Activated B cell treated with CpG ODN at 0.5 μM for 24 hours (primary cell): ENCODE results near the gene XIRP1. TPM values are rescaled to one million over a fixed set of nuclear protein-coding genes. Genes with fewer than 3 reads are reported as not detected.

Experiments used
- ATAC-seq: fragments of 200-7000 bp; cut with Tn5 transposase; one replicate; pipeline ENCODE4 v1.10.0; 2021; ENCODE audit warnings: low read depth, mild to moderate bottlenecking, moderate library complexity
- CTCF ChIA-PET: fragments of 350-600 bp; sonication (Branson Sonifier 250); formaldehyde crosslinking; loops from one replicate; lab custom pipeline; 2021; ENCODE audit warnings: antibody characterized with exemption; lab: Charles Lee
- POLR2A ChIA-PET: fragments of 350-600 bp; sonication (Branson Sonifier 250); formaldehyde crosslinking; loops from one replicate; lab custom pipeline; 2021; ENCODE audit warnings: antibody characterized with exemption; lab: Charles Lee
- DNase-seq: peaks from one replicate; pipeline ENCODE4 v3.0.0; 2022
- H3K27ac Mint-ChIP-seq: one replicate; pipeline ENCODE4 v1.8.0; 2020; ENCODE audit warnings: mixed read lengths
- H3K27me3 Mint-ChIP-seq: one replicate; pipeline ENCODE4 v1.8.0; 2021; ENCODE audit warnings: mixed read lengths
- H3K36me3 Mint-ChIP-seq: one replicate; pipeline ENCODE4 v1.8.0; 2021; ENCODE audit warnings: low read depth, mixed read lengths
- H3K4me1 Mint-ChIP-seq: one replicate; pipeline ENCODE4 v1.8.0; 2021; ENCODE audit warnings: mixed read lengths
- H3K4me3 Mint-ChIP-seq: one replicate; pipeline ENCODE4 v1.8.0; 2020; ENCODE audit warnings: mild to moderate bottlenecking, mixed read lengths
- H3K9me3 Mint-ChIP-seq: one replicate; pipeline ENCODE4 v1.8.0; 2020; ENCODE audit warnings: mixed read lengths
- CTCF ChIP-seq: fragments of 200-600 bp; IDR thresholded peaks from one replicate; pipeline ENCODE4 v1.8.0; 2022; ENCODE audit warnings: antibody characterized with exemption, mild to moderate bottlenecking
- intact Hi-C: fragments of 100-400 bp; cut with micrococcal nuclease; formaldehyde crosslinking; loops from one replicate; pipeline ENCODE4 v1.15.1; 2024
- total RNA-seq: library from RNA; stranded (reverse); gene quantifications from 2 replicates; pipeline ENCODE4 v1.2.3, GENCODE V29; 2022

XIRP1 gene
- total RNA-seq, 1 donor from 2014 or later: 0.60 TPM

DNA sequence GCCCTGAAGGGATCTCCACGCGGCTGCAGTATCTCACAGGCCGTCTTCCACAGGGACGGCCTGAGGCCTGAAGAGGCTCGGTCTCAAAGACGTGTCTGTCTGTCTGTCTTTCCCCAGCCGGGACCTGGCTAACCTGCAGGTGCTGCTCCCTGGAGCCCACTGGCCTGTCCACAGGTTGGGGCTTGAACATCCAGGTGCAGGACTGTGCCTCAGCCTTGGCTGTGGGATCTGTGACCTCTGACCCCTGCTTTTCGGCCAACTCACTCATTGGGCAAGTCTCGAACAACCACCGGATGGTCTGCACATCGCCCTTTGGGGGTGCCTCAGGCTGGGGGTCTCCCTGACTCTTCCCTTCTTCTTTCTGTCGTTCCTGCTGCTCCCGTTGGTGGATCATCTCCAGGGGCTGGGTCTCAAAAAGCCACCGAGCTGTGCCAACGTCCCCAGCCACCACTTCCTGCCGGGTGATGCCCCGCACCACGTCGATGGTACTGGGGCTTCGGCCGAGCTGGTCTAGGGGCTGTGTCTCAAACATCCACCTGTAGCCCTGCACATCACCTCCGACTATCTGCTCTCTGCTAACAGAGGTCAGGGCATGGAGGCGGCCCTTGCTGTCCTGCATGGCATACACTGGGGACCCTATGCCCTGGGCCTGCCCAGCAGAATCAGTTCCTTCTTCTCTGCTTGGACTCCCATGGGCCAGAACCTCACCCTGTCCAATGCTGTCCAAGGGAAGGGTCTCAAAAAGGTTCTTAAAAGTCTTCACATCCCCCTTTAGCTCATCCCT is 4.8 kb downstream of the XIRP1 start:
- ChIA-PET POLR2A (interaction anchor here (1.0 to 1.3 kb wide), 2 partner anchors 10 to 101 kb away, joined by 3 read pairs; no protein-coding TSS in a partner anchor), CTCF (interaction anchor here (1.6 to 14.8 kb wide), 4 partner anchors 22 to 190 kb away, joined by 5 to 585 read pairs (median 28); partner anchors contain the start of gene TTC21A)
- intact Hi-C loops: no loop called here
- Mint-ChIP-seq H3K27me3 (no peaks in the 10 kb centered on the region), H3K4me1 (peaks cover 14% of the 10 kb centered on the region), H3K4me3 (no peak overlapping the region), H3K27ac (no peak overlapping the region), H3K36me3 (no peaks in the 10 kb centered on the region), H3K9me3 (no peaks in the 10 kb centered on the region)
- ATAC-seq (no peak), DNase-seq (no peak)
- TF ChIP-seq CTCF: no peak

DNA sequence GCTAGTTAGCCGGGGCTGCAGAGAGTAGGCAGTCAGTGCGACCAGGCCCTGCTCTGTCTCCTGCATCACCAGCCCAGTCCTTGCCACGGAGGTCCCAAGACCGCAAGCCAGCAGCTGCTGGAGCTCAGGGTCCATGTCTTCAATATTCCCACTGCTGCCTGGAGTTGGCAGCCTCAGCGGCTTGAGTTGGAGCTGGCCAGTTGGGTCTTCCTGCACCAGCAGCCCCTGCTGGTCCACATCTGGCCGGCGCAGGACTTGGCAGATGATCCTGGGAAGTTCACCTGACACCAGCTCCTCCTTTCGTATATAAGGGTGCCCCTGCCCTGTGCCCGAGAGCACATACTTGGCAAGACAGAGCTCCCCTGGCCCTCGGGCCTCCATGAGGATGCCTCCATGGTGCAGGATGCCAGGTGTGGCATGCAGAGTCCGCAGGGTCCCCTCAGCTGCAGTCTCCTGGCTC is 5.7 kb downstream of the XIRP1 start:
- Mint-ChIP-seq H3K27me3 (no peaks in the 10 kb centered on the region), H3K27ac (no peak overlapping the region), H3K9me3 (no peaks in the 10 kb centered on the region), H3K4me1 (peaks cover 8% of the 10 kb centered on the region), H3K4me3 (no peak overlapping the region), H3K36me3 (no peaks in the 10 kb centered on the region)
- ChIA-PET POLR2A (interaction anchor here (1.0 to 1.3 kb wide), 2 partner anchors 9 to 102 kb away, joined by 3 read pairs; no protein-coding TSS in a partner anchor), CTCF (interaction anchor here (0.6 to 14.8 kb wide), 2 partner anchors 22 to 104 kb away, joined by 3 to 585 read pairs; no protein-coding TSS in a partner anchor)
- DNase-seq (no peak), ATAC-seq (no peak)
- TF ChIP-seq CTCF: no peak
- intact Hi-C loops: no loop called here

- ChIA-PET POLR2A (interaction anchor here (1.0 to 1.3 kb wide), 2 partner anchors 8 to 102 kb away, joined by 3 read pairs; no protein-coding TSS in a partner anchor), CTCF (interaction anchor here (14.8 kb wide), 1 partner anchor 104 kb away, joined by 585 read pairs; no protein-coding TSS in a partner anchor)
- TF ChIP-seq CTCF: no peak
- H3K4me1 Mint-ChIP-seq: peaks cover 11% of the 10 kb centered on the region
- DNase-seq (no peak), ATAC-seq (no peak)
- H3K27ac Mint-ChIP-seq: no peak overlapping the region
- H3K36me3 Mint-ChIP-seq: no peaks in the 10 kb centered on the region
- H3K9me3 Mint-ChIP-seq: no peaks in the 10 kb centered on the region
- no peak overlapping the region for H3K4me3 Mint-ChIP-seq
- intact Hi-C loops: no loop called here
- H3K27me3 Mint-ChIP-seq: no peaks in the 10 kb centered on the region
Observed at GRCh38 chr3:39185959-39186691, 6.3 kb downstream of the XIRP1 start.

- ATAC-seq: no peak
- Mint-ChIP-seq H3K9me3 (no peaks in the 10 kb centered on the region), H3K36me3 (no peaks in the 10 kb centered on the region), H3K4me1 (peaks cover 15% of the 10 kb centered on the region), H3K27ac (no peak overlapping the region), H3K4me3 (no peak overlapping the region), H3K27me3 (no peaks in the 10 kb centered on the region)
- no peak for DNase-seq
- intact Hi-C loops: no loop called here
- ChIA-PET POLR2A (no interaction called here), CTCF (interaction anchor here (14.8 kb wide), 1 partner anchor 105 kb away, joined by 585 read pairs; no protein-coding TSS in a partner anchor)
- TF ChIP-seq CTCF: no peak
Observed at GRCh38 chr3:39185326-39185958, 7.0 kb downstream of the XIRP1 start.
